GM21360 (cell line): ENCODE data around the gene CMBL.
"Not testable (repeated sequence)": the region's sequence is repeated elsewhere in the genome, so short reads cannot be mapped to it uniquely, and the experiment has no call there.

ENCODE experiments used
- ATAC-seq: cut with Tn5 transposase; IDR thresholded peaks from one replicate; pipeline ENCODE4 v1.9.1; 2021; ENCODE audit warnings: mild to moderate bottlenecking, moderate library complexity; ENCODE audit not compliant: unreplicated experiment

CMBL gene

DNA sequence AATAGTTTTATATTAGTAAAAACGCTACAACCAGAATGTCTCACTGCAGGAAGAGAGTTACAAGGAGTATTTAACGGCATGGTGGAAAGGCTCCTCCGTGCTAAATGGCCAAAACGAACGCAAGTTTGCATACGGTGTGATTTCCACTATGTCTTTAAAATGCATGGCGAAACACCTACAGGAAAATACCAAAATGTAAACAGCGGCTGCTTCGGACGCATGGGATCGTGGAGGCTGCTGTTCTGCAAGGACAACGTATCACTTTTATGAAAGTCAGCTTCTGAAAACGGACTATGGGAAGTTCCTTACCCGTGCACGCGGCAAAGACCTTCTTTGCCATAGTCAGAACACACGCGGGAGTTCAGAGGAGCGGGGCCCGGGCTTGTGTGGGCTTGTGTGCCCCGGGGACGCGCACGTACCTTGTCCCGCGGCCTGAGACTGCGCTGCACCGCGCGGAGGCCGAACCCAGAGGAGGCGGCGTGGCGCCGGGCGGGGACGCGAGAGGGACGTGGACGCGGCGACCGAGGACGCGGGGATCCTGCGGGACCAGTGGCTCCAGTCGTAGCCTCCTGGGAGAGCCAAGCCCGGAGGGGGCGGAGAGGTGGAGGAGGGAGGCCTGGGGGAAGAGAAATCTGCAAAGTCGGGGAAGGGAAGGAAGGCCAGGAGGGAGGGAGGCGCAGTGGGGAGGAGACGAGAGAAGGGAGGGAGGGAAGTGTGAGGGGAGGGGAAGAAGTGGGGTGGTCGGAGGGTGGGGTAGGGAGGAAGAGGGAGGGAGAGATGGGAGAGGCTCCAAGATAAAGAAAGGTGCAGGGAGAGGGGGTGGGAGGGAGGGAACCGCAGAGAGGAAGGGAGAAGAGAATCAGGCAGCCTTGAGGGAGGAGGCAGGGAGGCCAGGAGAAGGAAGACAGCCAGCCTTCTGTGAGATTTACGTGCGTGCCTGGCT is at the start of gene CMBL:
Gene CMBL (minus strand): TSS at position 697 of the 943 bp plus-strand sequence. CDS start 17,140 bp downstream, outside the sequence.
- peak; percentile 85 for ATAC-seq

DNA sequence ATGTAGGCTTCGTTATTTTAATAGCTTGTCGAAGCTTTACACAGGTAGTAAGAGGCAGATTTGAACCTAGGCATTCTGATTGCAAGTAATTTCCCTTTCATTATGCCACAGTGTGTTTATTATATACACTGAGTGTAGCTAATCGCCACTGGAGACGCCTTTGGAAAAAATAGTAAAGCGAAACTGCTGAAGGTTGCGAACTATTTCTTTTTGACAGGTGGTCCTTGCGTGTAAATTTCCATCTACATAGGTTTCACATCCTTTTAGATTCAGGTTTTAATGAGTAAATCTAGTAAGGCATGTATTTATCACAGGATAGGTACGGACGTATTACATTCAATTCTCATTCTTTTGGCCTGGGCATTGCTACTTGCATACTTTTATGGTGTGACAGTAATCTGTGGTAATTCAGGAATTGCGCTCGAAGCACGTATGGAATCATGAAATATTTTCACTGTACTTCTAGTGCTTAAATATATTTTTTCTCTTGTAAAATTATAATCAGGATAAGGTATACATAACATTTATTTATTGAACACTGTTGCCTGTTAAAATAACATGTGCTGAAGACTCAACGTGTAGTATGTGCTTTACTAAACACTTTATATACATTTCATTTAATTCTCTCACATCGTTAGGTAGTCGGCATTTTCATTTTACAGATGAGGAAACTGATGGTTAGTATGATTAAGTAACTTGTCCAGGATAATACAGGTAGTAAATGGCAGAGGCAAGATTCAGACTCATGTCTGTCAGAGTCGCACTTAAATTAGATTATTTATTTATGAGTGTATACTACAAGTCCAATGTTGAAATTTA is 47.6 kb upstream of the CMBL start:
- ATAC-seq = no peak

DNA sequence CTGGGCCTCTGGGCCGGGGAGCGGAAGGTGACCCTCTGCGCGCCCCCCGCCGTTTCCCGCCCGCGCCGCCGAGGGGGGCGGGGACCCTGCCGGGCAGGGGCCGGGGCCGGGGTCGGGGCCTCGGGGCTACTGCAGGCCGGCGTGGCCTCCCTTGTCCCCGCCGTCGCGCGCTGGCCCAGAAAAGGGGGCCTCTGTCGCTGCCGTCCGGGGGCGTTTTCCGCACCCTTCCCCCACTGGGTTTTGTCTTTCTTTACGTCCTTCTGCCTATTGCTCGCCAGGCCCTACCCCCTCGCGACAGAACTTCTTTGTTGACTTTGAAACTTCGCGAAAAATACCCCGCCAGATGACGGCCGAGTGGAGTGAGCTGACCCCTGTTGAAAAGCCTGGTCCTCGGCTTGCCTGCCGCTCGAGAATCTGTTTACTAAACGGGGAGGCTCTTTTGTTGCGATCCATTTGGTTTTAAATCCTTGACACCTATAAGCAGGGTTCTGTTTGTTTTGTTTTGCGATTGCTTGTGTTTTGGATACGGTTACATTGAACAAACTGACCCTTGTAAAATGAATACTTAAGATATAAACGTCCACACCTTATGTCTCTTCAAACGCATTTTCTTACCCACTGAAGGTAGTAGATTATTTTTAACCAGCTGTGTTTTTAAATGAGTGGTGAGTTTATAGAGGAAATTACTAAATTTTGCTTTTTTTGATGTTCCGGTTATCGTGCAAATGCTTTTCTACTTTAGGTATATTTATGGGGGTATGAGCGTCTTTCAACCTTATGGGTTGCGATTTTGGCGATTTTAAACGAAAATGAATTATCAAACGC is 46.6 kb upstream of the CMBL start:
- ATAC-seq = peak; percentile 12

DNA sequence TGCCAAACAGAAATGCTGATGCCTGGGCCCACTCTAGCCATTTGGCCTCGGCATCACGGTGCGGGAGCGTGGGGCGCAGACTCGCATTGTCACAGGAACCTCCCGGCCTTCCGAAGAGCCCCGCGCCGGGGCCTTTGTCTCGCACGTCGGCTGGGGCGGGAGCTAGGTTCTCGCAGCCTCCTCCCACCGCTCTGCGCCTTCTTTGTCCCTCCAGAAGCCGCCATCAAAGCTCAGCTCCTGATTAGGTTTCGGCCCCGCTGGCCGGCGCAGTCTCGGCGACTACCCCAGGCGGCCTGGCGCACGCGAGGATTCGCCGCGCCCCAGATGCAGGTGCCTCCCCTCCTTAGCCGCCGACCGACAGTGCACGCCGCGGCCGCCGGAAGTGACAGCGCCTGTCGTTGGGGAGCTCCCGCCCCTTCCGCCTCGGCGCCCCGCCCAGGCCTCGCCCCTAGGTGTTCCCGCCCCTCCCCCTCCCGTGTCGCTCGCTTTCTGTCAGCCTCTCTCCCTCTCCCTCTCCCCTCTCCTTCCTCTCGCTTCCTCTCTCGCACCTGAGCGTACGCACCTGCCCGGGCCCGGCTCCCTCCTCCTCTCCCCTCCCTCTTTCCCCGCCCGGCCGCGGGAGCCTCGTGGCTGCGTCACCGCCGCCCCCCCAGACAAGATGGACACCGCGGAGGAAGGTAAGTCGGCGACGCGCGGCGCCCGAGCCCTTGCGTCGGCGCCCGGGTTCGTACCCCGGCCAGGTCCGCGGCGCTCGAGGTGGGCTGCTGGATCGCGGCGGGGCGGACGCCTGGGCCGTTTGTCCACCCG is 45.7 kb upstream of the CMBL start, which contains the start of gene MARCHF6:
Gene MARCHF6 (plus strand): TSS at position 455 of the 807 bp plus-strand sequence. CDS start 204 bp downstream, at position 659.
- ATAC-seq = peak; percentile 84

DNA sequence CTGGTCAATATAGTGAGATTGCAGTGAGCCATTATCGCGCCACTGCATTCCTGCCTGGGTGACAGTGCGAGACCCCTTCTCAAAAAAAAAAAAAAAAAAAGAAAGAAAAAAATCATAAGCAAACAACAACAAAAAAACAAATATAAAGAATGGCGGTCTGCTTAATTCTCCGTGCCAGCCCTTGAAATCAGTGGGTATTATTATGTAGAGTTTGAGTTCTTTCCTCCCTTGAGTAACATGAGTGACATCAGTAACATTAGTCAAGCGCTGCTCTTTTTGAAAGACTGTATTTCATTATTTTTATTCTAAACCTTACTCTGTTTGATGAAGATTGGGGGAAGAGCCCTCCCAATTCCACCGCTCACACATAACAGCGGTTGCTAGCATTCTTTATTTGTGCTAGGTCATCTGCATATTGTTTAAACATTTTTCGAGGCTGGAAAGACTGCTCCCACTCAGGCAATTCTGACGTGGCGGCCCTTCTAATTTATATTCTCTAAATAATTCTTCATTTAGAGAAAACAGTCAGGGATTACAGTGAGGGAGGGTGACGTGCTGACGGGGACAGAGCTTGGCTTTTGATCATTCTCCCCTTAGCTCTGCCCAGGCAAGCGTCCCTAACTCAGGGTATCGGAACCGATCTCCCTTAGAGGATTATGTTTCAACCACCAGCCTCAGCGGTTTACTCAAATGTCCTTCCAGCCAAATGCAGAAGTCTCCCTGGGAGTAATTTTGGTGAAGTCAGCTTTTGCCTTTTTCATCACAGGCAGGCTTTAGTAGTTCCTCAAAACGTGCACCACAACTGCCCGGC is 44.9 kb upstream of the CMBL start:
- peak; percentile 11 for ATAC-seq

DNA sequence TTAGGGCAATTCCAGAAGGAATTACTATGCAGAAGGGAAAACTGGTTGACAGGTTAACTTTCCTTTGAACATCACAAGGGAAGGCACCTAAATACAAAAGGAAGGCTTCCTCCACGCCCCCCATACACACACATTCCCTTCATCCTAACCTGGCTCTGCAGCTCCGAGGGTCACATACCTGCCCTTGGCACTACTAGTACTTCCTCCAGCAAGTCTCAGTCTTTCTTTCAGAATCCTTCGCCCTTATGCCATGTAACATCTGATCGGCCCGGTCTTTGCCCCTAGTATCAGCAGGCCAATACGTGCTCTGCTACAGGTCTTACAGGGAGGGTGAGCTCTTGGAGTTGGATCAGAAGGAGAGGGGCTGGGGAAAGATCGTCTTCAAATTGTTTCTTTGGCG is 44.2 kb upstream of the CMBL start:
- no peak for ATAC-seq

DNA sequence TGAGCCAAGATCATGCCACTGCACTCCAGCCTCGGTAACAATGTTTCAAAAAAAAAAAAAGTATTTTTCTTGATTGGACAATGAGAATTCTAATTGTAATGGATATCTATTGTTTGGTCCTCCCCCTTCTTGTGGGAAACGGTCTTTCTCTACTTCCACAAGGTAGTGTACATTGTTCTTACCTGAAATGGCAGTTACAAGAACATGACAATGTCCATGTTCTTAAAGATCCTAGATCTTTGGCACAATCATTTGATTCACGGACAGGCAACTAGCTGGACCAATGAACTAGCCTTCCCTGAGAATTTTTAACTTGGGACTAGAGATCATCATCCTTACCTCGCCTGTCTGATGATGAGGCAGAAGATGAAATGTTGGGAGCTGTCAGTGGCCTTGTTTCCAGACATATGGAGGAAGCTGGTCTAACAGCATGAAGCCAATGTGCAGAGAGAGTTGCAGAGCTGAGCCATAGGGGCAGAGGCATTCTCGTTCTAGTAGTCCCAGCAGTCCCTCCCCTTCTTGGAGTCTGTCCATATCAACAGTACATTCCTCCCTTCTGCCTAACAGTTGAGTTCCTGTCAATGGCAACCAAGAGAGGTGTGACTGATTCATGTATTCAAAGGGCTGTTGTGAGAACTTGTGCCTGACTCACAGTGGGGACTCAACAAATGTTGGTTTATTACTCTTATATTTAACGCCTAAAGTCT is 43.6 kb upstream of the CMBL start:
- ATAC-seq = no peak

DNA sequence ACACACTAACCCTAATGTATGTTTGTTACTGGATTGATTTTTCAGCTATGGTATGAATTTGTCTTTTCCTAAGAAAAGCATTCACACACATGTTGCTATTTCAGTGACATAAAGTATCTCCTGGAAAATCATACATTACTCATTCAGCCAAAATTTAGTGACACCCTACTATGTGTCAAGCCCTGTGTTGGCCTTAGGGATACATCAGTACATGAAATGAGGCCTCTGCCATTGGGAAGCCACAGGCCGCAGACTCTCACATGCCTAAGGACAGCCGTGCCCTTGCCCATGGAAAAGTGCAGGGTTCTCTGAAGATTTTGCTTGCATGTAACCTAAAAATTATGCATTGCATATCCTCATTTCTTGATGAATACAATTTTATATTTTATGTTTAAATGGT is 40.6 kb upstream of the CMBL start:
- no peak for ATAC-seq

DNA sequence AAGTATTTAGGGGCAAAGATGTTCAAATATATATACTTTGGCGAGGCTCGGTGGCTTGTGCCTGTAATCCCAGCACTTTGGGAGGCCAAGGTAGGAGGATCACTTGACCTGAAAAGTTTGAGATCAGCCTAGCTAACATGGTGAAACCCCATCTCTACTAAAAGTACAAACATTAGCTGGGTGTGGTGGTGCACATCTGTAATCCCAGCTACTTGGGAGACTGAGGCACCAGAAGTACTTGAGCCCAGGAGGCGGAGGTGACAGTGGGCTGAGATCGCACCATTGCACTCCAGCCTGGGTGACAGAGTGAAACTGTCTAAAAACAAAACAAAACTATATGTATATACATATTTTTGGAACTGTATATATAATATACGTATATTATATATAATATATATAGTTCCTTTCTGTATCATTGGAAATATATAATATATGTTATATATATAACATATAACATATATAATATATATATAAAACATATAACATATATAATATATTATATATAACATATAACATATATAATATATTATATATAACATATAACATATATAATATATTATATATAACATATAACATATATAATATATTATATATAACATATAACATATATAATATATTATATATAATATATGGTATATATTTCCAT is 36.9 kb upstream of the CMBL start:
- ATAC-seq = not testable (repeated sequence)

DNA sequence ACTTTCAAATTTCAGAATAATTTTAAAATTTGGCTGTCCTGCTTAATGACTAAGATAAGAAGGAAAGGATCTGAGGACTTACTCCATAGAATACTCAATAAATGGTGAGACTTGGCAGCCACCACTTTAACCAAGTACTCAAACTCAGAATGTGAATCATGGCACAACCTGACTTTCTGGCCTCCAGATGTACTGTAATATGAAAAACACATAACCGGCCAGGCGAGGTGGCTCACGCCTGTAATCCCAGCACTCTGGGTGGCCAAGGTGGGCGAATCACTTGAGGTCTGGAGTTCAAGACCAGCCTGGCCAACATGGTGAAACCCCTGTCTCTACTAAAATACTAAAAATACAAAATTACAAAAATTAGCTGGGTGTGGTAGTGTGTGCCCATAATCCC is 35.8 kb upstream of the CMBL start:
- ATAC-seq = no peak

DNA sequence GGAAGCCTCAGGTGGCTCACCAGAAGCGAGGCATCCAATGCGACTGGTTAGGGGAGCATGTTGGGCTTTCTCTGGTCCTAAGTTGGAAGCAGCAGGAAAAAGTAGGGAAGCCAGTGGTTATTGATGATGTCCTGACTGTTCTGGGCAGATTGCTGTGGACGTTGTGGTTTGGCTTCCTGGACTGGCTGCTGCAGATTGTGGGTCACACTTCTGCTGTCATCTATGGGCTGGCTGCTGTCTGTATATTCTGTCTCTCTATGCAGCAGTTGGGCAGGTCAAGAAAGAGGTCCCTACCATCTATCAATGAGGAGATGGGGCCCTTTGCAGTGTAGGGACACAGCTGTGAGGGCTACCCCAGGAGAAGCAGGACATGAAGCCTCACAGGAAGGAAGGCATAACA is 32.3 kb upstream of the CMBL start:
- ATAC-seq = no peak

DNA sequence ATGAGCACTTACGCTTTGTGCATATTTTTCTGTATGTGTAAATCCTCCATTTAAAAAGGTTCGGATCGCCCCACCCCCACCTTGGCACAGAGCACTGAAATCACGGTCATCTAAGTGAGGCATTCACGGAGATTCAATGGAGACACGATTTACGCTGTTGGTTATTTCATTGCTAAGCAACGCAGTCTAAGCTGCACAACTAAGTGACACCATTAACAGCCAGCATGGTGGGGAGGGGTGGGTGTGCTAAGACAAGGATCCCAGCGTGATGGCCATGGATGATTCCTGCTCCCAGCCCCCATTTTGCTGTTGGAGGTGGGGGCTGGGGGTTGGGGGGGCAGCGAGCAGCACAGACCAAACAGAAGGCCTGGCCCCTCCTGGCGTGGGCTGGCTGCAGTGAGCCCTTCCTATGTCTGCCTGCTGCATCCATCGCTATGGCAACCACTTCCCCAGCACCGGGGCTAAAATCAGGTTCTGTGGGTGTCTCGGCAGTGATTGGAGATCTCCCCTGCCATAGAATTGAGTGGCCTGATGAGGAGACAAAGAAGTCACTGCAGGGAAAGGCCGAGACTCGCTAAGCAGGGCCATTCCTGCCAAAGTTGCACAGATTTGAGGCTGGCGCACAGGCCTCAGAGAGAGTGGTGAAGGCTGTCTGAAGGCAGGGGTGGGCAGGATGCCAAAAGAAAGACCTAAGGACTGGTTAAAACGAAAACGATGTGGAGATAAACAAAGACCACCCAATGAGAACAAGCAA is 31.5 kb upstream of the CMBL start:
- ATAC-seq = no peak

DNA sequence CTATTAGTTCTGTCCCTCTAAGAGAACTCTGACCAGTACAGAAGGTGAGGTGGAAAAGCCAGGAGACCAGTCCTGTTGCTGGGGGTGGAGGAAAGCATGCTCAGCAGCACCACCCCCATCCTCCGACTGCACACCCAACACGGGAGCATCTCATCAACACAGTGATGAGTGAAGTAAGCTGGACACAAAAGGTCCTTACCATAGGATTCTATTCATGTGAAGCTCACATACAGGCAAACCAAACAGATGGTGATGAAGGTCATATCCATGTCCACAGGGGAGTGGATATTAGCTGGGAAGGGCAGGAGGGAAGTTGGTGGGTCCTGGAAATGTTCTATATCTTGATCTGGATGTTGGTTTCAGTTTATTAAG is 31.0 kb upstream of the CMBL start:
- no peak for ATAC-seq

DNA sequence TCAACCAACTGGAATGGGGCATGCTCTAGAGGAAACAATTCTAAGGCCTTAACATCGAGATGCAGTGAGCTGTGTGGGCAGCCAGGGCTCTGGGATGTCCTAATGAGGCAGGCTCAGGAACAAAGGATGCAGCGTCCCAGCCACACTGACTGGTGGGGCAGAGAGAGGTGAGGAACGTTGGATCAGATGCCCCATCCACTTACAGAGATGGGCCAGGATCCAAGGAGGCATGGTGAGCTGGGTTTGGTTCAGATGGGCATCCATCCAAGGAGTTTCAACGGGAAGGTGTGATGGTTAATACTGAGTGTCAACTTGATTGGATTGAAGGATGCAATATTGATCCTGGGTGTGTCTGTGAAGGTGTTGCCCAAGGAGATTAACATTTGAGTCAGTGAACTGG is 30.3 kb upstream of the CMBL start:
- ATAC-seq = no peak

DNA sequence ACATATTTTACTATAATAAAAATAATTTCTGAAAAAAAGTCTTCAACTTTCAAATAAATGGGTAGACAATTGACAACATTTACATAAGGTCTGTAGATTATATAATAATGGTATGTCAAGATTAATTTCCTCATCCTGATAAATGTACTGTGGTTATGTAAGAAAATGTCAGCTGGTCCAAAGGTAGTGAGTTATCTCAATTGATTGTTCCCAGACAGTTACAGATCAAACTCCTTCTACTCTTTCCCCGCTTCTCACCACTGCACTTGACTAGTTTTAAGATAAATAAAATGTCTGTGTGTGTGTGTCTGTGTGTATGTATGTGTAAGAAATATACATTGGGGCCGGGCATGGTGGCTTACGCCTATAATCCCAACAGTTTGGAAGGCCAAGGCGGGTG is 29.4 kb upstream of the CMBL start:
- no peak for ATAC-seq

DNA sequence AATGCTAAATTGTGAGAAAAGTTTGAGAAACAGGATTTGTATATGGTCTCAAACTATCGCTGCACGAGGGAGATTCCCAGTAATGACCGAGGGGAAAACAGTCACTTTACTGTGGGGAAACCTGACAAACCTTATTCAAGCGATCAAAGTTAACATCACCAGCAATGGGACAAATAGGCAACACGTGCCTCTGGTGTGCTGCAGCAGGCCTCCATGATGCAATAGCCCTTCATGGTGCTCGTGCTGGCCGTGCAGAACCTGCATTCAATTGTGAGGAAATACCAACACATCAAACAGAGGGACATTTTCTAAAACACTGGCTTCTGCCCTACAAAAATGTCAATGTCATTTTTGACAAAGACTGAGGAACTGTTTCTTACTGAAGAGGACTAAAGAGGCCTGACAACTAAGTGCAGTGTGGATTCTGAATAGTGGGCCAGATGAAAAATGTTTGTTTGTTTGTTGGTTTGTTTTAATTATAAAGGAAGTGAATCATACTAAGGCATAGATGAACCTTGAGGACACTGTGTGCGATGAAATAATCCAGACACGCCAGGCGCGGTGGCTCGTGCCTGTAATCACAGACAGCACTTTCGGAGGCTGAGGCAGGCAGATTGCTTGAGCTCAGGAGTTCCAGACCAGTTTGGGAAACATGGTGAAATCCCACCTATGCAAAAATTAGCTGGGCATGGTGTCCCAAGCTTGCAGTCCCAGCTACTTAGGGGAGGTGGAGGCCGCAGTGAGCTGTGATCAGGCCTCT is 28.2 kb upstream of the CMBL start:
- no peak for ATAC-seq

DNA sequence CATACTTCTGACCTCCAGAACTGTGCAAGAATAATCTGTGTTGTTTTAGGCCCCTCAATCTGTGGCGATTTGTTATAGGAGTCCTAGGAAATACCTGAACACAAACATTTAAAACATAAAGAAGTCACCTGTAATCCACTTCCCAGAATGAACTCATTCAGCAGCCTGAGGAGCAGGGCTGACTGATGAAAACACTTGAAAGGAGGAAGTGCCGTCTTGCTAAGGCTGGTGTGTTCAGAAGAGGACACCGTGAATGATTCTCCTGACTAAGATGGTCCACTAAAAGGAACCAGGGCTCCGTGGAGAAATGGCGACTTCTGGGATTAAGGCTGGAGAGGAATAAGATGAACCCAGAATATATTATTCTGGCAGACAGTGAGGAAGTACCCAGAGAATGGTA is 27.1 kb upstream of the CMBL start:
- ATAC-seq = no peak
